PFSK-1 (cell line): ENCODE measurements around the gene CDCP2.

Experiments
- FOXP2 ChIP-seq: optimal IDR thresholded peaks from 2 replicates; pipeline ENCODE3; 2011; ENCODE audit warnings: borderline replicate concordance, control low read depth, inconsistent platforms; ENCODE audit not compliant: insufficient read depth; ENCODE audit errors: extremely low read length, extremely low read depth
- POLR2AphosphoS5 ChIP-seq: IDR thresholded peaks from 2 replicates; pipeline ENCODE4 v1.6.1; 2012; ENCODE audit warnings: low read depth, mild to moderate bottlenecking, control low read depth, low read length, moderate library complexity
- REST ChIP-seq, 2 experiments: IDR thresholded peaks; 2 replicates each; pipeline versions ENCODE4 v1.6.1 to v1.8.0; 2011 to 2012; ENCODE audit warnings: low read depth in 2 of 2, low read length in 2 of 2, control low read depth in 1 of 2, inconsistent platforms in 1 of 2, mild to moderate bottlenecking in 1 of 2, moderate library complexity in 1 of 2; ENCODE audit not compliant: insufficient read depth in 1 of 2
- SIN3A ChIP-seq: IDR thresholded peaks from 2 replicates; pipeline ENCODE4 v1.6.1; 2012; ENCODE audit warnings: mild to moderate bottlenecking, low read length, moderate library complexity, borderline replicate concordance; ENCODE audit not compliant: insufficient read depth
- TAF1 ChIP-seq: IDR thresholded peaks from 2 replicates; pipeline ENCODE4 v1.6.1; 2012; ENCODE audit warnings: low read length, control low read depth, borderline replicate concordance; ENCODE audit not compliant: insufficient read depth

GRCh38 chr1:54111624-54112023 is 41.2 kb downstream of the CDCP2 start:
- no peak for TF ChIP-seq FOXP2
- no peak for TF ChIP-seq REST (IDR thresholded peaks at IDR 0.05; ENCODE audit: insufficient read depth in 1 of 2, low read depth in 2 of 2, low read length in 2 of 2)
- no peak for TF ChIP-seq SIN3A
- no peak for TF ChIP-seq POLR2AphosphoS5
- no peak for TF ChIP-seq TAF1
